ENCODE data around the gene PADI6.

PADI6 gene

GRCh38 chr1:17358557-17358956 lies 13.4 kb upstream of the PADI6 start:
- no peak for DNase-seq

- no peak for DNase-seq
These were observed 13.0 kb upstream of the PADI6 start for GRCh38 chr1:17359031-17359430.

DNA sequence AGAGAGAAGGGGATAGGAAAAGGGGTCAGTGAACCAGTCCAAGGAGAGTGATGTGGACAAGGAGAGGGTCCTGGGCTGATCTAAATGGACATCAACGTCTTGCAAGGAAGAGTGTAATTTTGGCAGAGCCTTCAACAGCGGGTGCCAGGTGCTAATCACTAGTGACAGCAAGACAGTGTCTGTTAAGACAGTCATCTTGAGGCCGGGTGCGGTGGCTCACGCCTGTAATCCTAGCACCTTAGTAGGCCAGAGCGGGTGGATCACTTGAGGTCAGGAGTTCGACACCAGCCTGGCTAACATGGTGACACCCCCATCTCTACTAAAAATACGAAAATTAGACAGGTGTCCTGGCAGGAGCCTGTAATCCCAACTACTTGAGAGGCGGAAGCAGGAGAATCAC lies 12.2 kb upstream of the PADI6 start:
- no peak for DNase-seq

GRCh38 chr1:17360272-17360956 lies 11.6 kb upstream of the PADI6 start:
- no peak for DNase-seq

DNA sequence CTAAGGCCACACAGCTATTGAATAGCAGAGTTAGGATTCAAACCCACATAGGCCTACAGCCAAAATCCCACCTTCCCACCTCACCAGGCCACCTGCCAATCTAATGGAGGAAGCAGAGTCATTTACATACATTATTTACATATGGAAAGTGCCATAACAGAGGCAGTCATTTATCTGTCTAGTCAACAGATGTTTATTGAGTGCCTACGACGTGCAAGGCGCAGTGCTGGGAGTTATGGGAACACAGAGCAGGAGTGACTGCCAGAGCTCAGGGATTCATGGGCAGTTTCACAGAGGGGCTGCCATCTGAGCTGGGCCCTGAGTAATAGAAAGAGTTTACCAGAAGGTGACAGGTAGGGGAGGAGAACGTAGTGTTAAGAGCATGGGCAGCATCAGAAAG lies 10.3 kb upstream of the PADI6 start:
- DNase-seq, result no peak

- no peak for DNase-seq
These were observed 8.6 kb upstream of the PADI6 start for GRCh38 chr1:17363351-17363750.

DNA sequence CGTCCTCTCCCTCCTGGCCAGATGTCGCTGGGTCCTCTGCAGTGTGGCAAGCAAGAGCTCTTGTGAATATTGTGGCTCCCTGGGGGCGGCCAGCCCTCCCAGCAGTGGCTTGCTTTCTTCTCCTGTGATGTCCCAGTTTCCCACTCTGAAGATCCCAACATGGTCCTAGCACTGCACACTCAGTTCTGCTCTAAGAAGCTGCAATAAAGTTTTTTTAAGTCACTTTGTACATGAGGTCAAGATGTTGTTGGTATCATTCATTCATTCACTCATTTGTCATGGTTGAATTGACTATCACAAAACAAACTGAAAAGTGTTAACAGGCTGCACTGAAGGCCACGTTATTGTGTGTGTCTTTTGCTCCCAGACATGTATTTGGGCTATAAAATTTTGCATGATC lies 8.2 kb upstream of the PADI6 start:
- no peak for DNase-seq

DNA sequence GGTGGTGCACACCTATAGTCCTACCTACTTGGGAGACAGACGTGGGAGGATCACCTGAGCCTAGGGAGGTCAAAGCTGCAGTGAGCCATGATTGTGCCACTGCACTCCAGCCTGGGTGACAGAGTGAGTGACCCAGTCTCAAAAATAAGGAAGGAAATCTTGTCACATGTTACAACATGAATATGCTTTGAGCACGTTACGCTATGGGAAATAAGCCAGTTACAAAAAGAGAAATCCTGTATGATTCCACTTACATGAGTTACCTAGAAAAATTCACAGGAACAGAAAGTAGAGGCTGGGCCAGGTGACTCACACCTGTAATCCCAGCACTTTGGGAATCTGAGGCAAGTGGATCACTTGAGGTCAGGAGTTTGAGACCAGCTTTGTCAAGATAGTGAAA lies 6.7 kb upstream of the PADI6 start:
- DNase-seq, result no peak

DNA sequence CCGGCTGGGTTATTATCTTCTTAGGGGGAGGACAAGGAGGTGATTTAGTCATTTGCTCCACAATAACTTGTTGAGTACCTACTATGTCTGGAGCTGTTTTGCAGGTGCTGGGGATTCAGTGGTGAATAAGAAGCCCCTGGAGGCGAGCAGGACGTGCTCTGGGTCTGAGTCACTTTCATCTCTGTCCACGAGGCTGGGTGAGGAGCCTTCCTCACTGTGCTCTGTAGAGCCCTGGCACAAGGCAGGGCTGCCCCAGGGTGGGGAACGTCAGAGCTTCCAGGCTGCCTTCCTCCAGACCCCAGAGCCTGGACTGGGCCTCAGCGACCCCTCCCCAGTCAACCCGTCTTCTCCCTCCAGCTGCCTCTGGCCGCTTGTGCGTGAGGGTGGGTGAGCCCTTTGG lies 2.5 kb upstream of the PADI6 start:
- no peak for DNase-seq

GRCh38 chr1:17370618-17371017 lies 1.4 kb upstream of the PADI6 start:
- no peak for DNase-seq

DNA sequence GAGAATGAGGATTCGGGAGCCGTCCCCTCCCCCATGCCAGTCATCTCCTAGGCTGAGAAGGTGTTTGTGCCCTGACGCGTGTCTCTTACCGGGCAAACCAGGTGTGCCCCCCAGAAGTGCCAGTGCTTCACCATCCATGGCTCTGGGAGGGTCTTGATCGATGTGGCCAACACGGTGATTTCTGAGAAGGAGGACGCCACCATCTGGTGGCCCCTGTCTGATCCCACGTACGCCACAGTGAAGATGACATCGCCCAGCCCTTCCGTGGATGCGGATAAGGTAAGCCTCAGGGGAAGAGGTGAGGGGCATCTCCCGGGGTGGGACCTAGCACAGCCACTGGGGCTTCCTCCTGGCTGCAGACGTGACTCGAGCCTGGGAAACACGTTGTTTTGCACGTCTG lies 959 bp downstream of the PADI6 start:
- DNase-seq, result no peak

- DNase-seq, result no peak
These were observed 3.7 kb downstream of the PADI6 start for GRCh38 chr1:17375651-17376050.

- no peak for DNase-seq
These were observed 5.4 kb downstream of the PADI6 start for GRCh38 chr1:17377325-17377953.

DNA sequence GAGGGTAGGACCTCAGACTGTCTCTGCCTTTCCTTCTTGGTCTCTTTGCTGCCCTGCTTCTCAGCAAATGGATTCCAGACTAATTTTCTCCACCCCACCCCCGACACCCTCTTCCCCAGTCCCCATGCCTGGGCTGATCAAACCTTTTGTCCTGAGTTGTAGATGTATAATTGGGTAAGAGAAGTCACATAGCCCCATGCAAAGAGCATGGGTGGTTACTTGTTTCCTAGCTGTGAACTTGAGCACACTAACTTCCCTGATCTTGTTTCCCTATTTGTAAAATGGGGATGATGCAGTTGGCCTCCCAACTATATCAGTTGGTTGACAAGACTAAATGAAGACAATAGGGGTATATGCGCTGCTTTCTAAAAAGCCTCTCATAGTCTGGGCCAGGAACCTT lies 9.2 kb downstream of the PADI6 start:
- DNase-seq, result no peak

DNA sequence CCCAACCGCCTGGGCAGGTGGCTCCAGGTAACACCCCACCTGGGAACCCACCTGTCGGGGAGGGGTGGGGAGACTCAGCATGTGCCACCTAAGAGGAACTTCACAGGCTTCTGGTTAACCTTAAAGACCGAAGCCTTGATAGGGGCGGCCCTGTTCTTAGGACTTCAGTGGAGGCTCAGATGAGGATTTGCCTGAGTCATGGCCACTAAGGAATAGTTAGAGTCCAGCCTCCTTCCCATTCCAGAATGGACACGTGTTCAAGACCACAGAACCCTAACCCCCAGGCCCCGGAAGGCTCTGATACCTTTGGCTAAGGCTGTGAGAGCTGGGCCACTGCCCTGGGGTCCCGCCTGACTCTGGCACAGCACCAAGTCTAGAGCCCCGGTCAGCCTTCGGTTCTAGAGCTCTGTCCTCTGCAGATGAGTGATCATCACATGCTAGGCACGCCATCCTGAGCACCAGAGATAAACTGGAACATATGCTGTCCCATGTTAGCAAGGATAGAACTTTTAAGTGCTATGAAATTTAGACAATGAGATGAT lies 20.3 kb downstream of the PADI6 start:
- DNase-seq, result no peak

GRCh38 chr1:17393230-17393629 lies 21.2 kb downstream of the PADI6 start:
- no peak for DNase-seq

DNA sequence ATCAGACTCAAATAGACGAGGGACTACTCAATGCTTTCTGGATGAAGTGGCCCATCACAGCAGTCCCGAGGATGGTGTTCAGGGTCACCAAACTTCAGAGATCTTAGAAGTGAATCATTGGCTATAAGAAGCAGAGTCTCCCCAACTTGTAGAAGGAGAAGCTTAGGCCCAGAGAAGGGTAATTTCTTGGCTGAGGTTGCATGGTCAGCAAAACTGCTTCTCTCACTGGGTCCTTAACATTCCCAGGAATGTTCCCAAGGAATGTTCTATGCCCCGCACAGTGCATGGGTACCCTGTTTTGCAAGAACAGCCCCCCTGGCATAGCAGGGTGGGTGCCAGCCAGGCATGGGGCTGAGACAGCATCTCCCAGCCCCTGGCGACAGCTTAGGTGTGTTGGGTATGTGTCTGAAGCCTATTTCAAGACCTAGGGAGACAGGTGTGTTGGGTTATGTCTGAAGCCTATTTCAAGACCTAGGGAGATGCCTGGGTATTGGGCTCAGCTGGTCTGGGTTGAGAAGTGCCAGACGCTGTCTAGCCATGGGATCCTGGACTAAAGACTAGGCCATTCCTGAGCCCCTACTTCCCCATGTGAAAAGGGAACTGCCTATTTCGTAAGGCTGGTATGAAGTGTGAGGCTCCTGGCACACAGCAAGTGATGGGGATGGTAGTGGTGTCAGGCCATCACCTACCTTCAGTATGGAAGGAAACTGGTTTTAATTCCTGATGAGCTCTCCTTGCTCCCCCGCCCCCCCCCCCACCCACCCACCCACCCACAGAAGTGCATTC lies 26.1 kb downstream of the PADI6 start:
- DNase-seq, result no peak

GRCh38 chr1:17400725-17401341 lies 28.8 kb downstream of the PADI6 start:
- no peak for DNase-seq

DNA sequence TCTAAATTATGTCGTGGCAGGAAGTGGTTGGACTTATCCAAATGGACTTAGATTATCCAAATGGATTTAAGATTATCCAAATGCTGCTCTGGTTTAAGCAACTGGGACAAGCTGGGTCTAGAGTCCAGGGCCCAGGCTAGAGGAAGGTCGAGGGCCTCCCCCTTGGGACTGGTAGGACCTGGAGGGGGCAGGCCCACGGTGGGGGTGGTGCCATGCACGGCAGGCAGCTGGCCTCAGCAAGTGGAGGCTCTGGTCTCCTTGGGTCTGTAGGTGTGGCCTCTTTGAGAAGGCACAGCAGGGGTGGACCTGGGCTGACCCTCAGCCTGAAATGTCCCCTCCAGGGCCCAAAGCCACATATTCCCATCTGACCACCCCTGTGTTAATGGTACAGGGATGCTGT lies 29.8 kb downstream of the PADI6 start:
- no peak for DNase-seq

DNA sequence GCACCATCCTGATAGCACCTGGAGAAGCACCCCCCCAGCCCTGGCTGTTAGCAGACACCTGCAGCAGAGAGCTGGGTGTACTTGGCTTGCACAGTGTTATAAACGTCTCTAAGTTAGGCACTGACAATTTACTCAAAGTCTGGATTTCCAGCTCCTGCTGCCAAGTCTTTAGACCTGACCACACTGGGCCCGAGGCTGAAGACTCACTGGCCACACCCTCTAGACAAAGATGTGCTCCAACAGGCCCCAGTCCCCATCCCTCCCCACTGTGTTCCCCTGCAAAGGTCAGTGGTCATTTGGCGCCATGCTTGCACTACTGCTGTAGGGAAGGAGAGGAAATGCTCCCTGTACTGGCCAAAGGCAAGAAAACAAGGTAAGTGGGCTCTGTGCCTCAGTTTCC lies 31.1 kb downstream of the PADI6 start:
- no peak for DNase-seq

GRCh38 chr1:17404034-17404684 lies 32.2 kb downstream of the PADI6 start:
- DNase-seq, result no peak

DNA sequence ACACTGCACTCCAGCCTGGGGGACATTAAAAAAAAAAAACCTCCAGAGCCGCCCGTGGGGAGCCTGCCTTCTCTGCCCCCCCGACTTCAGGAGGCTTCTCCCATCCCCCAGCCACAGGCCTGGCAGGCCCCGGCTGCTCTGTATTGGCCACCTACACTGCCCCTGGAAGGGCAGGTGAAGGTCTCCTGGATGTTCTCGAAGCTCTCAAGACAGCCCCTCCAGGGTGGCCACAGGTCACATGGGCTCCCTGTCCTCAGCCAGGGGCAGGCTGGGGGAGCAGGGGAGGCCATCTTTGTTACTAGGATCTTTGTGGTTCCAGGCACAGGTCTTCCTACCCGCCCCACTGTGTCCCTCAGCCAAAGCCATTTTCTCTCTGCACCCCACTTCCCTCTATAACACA lies 32.8 kb downstream of the PADI6 start:
- no peak for DNase-seq

Measured in kidney glomerular epithelial cell (primary cell).